Parathyroid adenoma (tissue), 2 donors: Measurements from ENCODE around the gene HOXB3.
A peak's percentile ranks its signal among the peaks of the same experiment; 100 is the strongest.

Source experiments
- H2AFZ ChIP-seq: fragments of 300-600 bp; sonication (generic); one replicate; pipeline ENCODE4 v1.7.0; 2017; ENCODE audit warnings: antibody characterized with exemption, mild to moderate bottlenecking
- H3K27ac ChIP-seq: fragments of 300-600 bp; sonication (generic); one replicate; pipeline ENCODE4 v1.7.0; 2017
- H3K27me3 ChIP-seq: fragments of 300-600 bp; sonication (generic); one replicate; pipeline ENCODE4 v1.7.0; 2017; ENCODE audit warnings: low read length; ENCODE audit not compliant: control insufficient read depth, insufficient read depth
- H3K36me3 ChIP-seq: fragments of 300-600 bp; sonication (generic); one replicate; pipeline ENCODE4 v1.7.0; 2017; ENCODE audit warnings: low read length; ENCODE audit not compliant: control insufficient read depth, insufficient read depth
- H3K4me1 ChIP-seq: fragments of 300-600 bp; sonication (generic); one replicate; pipeline ENCODE4 v1.7.0; 2017; ENCODE audit warnings: control low read depth
- H3K4me2 ChIP-seq: fragments of 300-600 bp; sonication (generic); one replicate; pipeline ENCODE4 v1.7.0; 2017; ENCODE audit warnings: low read length
- H3K4me3 ChIP-seq: fragments of 300-600 bp; sonication (generic); one replicate; pipeline ENCODE4 v1.7.0; 2017; ENCODE audit warnings: low read depth, low read length
- H3K79me2 ChIP-seq: fragments of 300-600 bp; sonication (generic); one replicate; pipeline ENCODE4 v1.7.0; 2017; ENCODE audit warnings: control low read depth
- H3K9ac ChIP-seq: fragments of 300-600 bp; sonication (generic); one replicate; pipeline ENCODE4 v1.7.0; 2017; ENCODE audit warnings: mild to moderate bottlenecking
- H3K9me3 ChIP-seq: fragments of 300-600 bp; sonication (generic); one replicate; pipeline ENCODE4 v1.7.0; 2017; ENCODE audit warnings: low read length; ENCODE audit not compliant: control insufficient read depth
- TF ChIP-seq, protein P1 (sequence below): fragments of 300-600 bp; sonication (generic); IDR thresholded peaks from one replicate; pipeline ENCODE4 v1.7.0; 2017; ENCODE audit warnings: antibody characterized with exemption, mild to moderate bottlenecking
- donor health status: primary hyperparathyroidism.

HOXB3 gene

DNA sequence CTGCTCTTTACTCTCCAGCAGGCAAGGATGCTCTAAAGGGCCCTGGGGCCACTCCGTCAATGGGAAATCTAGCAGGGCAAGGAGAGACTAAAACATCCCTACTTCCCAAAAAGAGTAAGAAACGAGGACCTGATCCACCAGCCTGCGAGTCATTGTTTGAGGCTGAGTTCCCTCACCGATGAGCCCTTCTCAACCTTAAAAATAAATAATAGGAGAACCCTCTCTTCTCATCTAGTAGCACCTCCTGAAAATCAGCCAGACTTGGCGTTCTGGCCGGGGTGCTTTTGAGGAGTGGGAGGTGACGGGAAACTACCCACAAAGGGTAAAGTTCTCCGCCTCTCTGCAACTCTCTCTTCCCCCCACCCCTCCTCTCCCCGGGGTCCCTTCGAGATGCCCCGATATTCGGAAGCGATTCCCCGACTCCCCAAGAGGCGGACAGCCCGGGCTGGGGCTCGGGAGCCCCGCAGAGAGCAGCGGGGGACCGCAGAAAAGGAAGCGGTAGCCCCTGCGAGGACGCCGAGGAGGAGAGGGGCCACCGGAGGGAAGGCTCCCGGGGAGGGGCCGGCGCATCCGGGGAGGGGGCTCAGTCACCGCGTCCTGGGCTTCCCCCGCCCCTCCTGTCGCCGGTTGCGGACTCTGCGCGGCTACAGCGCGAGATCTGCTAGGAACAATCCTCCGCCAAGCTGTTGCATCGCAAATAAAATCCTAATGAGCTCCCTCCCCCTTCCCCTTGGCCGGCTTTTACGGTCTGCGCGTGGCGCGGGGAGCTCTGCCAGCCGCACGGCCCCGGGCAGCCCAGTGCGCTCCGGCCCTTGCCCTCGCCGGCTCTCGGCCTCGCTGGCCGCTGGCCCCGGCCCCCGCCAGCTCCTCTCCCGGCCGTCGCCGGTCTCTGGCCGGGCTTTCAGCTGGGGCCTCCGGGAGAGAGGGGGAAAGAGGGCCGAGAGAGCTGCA is 34.8 kb upstream of the HOXB3 start:
- no peaks in the 10 kb centered on the region for H3K9me3 ChIP-seq
- H3K4me2 ChIP-seq = peak overlapping the region; percentile 58
- H3K4me1 ChIP-seq = peaks cover 6% of the 10 kb centered on the region
- no peak overlapping the region for H3K4me3 ChIP-seq
- H3K36me3 ChIP-seq = no peaks in the 10 kb centered on the region
- no peak overlapping the region for H3K27ac ChIP-seq
- H3K27me3 ChIP-seq = peaks cover 47% of the 10 kb centered on the region
- H3K79me2 ChIP-seq = no peaks in the 10 kb centered on the region
- TF ChIP-seq, protein P1, sequence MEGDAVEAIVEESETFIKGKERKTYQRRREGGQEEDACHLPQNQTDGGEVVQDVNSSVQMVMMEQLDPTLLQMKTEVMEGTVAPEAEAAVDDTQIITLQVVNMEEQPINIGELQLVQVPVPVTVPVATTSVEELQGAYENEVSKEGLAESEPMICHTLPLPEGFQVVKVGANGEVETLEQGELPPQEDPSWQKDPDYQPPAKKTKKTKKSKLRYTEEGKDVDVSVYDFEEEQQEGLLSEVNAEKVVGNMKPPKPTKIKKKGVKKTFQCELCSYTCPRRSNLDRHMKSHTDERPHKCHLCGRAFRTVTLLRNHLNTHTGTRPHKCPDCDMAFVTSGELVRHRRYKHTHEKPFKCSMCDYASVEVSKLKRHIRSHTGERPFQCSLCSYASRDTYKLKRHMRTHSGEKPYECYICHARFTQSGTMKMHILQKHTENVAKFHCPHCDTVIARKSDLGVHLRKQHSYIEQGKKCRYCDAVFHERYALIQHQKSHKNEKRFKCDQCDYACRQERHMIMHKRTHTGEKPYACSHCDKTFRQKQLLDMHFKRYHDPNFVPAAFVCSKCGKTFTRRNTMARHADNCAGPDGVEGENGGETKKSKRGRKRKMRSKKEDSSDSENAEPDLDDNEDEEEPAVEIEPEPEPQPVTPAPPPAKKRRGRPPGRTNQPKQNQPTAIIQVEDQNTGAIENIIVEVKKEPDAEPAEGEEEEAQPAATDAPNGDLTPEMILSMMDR = no peak
- no peak overlapping the region for H2AFZ ChIP-seq
- H3K9ac ChIP-seq = no peak overlapping the region

DNA sequence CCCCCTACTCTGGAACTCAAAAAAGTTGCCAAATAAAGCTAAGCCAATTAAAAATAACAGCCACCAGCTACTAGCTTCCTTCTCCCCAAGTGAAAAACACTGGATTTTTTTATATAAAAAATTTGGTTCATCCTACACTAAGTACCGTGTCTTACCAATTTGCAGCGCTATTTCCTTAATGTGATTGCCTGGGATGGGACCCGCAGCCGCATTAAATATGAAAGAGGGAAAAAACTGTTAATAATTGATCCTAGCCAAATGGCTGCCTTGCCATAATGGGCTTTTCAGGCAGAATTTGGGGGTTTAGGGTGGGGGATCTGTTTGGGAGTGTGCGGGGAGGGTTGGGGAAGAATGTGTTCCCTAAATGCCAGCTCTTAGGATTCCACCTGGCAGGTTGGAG is 34.1 kb upstream of the HOXB3 start:
- TF ChIP-seq, protein P1 = no peak
- H3K27me3 ChIP-seq = peaks cover 47% of the 10 kb centered on the region
- no peaks in the 10 kb centered on the region for H3K36me3 ChIP-seq
- no peak overlapping the region for H2AFZ ChIP-seq
- no peak overlapping the region for H3K4me2 ChIP-seq
- H3K27ac ChIP-seq = no peak overlapping the region
- no peaks in the 10 kb centered on the region for H3K9me3 ChIP-seq
- H3K79me2 ChIP-seq = no peaks in the 10 kb centered on the region
- no peak overlapping the region for H3K9ac ChIP-seq
- H3K4me1 ChIP-seq = peaks cover 6% of the 10 kb centered on the region
- no peak overlapping the region for H3K4me3 ChIP-seq

DNA sequence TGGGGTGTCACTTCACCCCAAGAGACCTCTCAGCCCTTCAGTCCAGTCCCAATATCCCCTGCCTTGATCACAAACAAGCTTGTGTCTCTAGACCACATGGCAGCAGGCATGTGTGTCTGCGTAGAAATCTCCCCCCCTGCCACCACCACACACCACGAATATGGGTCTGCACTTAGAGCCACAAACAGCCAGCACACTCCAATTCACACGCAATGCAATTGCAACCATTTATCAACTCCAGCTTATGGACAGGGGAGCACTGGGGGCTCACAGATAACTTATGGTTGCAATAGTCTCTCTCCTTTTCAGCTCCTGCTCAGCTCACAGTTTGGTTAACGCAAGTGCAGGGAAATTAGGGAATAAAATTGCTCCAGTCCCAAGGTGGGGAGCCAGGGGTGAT is 33.5 kb upstream of the HOXB3 start:
- Histone ChIP-seq H3K79me2 (no peaks in the 10 kb centered on the region), H3K9me3 (no peaks in the 10 kb centered on the region), H2AFZ (no peak overlapping the region), H3K9ac (no peak overlapping the region), H3K4me3 (no peak overlapping the region), H3K4me2 (no peak overlapping the region), H3K36me3 (no peaks in the 10 kb centered on the region), H3K4me1 (peaks cover 6% of the 10 kb centered on the region), H3K27me3 (peaks cover 43% of the 10 kb centered on the region), H3K27ac (no peak overlapping the region)
- TF ChIP-seq, protein P1 = no peak

DNA sequence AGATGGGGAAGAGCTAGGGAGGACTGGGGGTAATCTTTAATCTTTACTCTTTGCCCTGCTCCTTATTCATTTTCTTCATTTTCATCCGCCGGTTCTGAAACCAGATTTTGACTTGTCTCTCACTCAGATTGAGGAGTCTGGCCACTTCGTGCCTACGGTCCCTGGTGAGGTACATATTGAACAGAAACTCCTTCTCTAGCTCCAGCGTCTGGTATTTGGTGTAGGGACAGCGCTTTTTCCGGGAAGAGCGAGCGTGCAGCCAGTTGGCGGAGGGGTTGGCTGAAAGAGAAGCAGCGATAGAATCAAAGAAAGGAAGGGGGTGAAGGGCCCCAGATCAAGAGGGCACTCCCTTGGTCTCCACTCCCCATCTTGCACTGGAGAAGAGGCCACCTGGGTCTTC is 32.8 kb upstream of the HOXB3 start:
- peaks cover 6% of the 10 kb centered on the region for H3K4me1 ChIP-seq
- H3K9me3 ChIP-seq = no peaks in the 10 kb centered on the region
- H3K4me2 ChIP-seq = no peak overlapping the region
- no peak overlapping the region for H3K4me3 ChIP-seq
- H3K9ac ChIP-seq = no peak overlapping the region
- no peak overlapping the region for H3K27ac ChIP-seq
- H3K27me3 ChIP-seq = peaks cover 36% of the 10 kb centered on the region
- H2AFZ ChIP-seq = no peak overlapping the region
- no peaks in the 10 kb centered on the region for H3K79me2 ChIP-seq
- TF ChIP-seq, protein P1 = no peak
- H3K36me3 ChIP-seq = no peaks in the 10 kb centered on the region
